HG02678 (cell line): ENCODE results near the gene GPR137.

ENCODE experiments used
- ATAC-seq: cut with Tn5 transposase; IDR thresholded peaks from one replicate; pipeline ENCODE4 v1.9.1; 2021; ENCODE audit warnings: mild to moderate bottlenecking, moderate library complexity; ENCODE audit not compliant: unreplicated experiment

The GPR137 gene

GRCh38 chr11:64337538-64338249 lies 52.0 kb downstream of the GPR137 start:
- ATAC-seq = no peak

DNA sequence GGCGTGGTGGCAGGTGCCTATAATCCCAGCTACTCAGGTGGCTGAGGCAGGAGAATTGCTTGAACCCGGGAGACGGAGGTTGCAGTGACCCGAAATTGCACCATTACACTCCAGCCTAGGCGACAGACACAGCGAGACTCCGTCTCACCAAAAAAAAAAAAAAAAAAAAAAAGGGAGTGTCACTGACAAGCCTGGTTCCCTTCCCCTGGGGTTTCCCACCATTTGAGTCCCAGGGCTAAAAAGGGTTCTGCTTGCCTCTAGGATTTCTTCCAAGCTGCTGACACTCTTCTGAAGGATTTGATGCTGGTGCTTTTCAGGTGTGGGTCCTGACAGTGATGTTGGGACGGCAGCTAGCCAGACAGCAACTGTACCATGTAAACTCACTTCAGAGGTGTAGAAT lies 53.1 kb downstream of the GPR137 start:
- no peak for ATAC-seq
